ENCODE data around the gene ELF3. TPM values are rescaled to one million over a fixed set of nuclear protein-coding genes. Genes with fewer than 3 reads are reported as not detected.
"Not testable (repeated sequence)": the region's sequence is repeated elsewhere in the genome, so short reads cannot be mapped to it uniquely, and the experiment has no call there.

Gene ELF3
- total RNA-seq, 2 donors from 2014 or later: 0.37 to 0.48 TPM

DNA sequence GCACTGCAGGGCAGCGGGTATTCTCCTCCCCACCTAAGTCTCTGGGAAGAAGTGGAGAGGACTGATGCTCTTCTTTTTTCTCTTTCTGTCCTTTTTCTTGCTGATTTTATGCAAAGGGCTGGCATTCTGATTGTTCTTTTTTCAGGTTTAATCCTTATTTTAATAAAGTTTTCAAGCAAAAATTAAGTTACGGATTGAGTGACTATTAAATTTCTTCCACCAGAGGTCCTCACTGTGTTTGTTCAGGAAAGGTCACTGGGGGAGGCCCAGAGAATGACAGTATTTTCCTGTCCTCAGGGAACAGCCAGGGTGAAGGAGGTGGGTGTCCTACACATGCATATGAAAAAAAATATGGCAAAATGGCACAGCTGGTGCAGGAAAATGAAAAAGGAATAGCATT is 4.4 kb upstream of the ELF3 start:
- no peak for DNase-seq (ENCODE audit: low spot score)
- intact Hi-C loops (cut with DNase I): loop anchor here in 1 of 2 donors (5.0 kb wide), 1 partner anchor 121 kb away; no protein-coding TSS in a partner anchor

DNA sequence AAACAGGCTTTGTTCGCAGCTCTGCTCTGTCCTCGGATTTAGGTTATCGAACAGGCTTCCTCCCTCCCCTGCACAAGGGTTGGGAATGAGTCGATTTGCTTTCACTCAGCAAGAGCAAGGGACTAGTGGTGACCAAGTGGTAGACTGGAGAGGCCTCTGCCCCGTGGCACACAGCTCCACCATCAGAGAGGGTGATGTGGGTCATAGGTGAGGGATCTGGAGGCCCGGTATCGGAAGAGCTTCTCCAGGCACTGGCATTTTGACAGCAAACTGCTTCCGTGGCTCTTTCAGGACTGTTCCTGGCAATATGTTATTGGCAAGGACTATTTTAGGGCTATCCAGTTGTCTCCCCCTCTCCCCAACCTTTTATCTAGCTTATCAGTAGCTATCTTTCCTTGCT is 3.1 kb upstream of the ELF3 start:
- no peak for DNase-seq (ENCODE audit: low spot score)
- intact Hi-C loops (cut with DNase I): loop anchor here in 1 of 2 donors (5.0 kb wide), 1 partner anchor 120 kb away; no protein-coding TSS in a partner anchor

DNA sequence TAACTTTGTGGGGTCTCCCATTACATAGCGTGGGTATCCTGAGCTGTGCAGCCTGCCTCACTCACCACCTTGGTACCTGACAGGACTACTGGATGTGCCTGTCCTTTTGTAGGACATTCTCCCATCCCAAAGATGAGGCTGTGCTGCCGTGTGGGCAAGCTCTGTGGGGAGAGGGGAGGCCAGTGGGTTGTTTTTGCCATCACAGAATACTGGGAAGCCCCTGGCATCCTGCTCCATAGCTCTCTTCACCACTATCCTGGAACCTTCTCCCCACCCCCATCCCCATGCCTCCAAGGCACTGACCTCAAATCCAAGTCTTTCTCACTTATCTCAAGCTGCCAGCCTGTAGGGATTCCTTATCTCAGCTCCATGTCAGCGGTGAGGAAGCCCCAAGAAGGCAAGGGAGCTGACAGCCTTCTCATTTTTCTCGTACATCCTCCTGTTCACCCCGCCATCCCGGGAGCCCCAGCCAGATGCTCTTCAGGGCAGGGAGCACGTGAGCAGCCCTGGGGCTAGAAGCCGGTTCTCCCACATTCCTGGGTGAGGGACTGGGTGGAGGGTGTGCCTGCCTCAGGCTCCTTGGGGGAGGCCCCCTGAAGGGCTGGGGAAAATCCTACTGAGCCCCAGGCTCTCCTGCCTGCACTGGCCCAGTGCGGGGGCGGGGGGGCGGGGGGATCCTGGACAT is 2.4 kb upstream of the ELF3 start:
- no peak for DNase-seq (ENCODE audit: low spot score)
- intact Hi-C loops (cut with DNase I): loop anchor here in 1 of 2 donors (5.0 kb wide), 1 partner anchor 119 kb away; no protein-coding TSS in a partner anchor

DNA sequence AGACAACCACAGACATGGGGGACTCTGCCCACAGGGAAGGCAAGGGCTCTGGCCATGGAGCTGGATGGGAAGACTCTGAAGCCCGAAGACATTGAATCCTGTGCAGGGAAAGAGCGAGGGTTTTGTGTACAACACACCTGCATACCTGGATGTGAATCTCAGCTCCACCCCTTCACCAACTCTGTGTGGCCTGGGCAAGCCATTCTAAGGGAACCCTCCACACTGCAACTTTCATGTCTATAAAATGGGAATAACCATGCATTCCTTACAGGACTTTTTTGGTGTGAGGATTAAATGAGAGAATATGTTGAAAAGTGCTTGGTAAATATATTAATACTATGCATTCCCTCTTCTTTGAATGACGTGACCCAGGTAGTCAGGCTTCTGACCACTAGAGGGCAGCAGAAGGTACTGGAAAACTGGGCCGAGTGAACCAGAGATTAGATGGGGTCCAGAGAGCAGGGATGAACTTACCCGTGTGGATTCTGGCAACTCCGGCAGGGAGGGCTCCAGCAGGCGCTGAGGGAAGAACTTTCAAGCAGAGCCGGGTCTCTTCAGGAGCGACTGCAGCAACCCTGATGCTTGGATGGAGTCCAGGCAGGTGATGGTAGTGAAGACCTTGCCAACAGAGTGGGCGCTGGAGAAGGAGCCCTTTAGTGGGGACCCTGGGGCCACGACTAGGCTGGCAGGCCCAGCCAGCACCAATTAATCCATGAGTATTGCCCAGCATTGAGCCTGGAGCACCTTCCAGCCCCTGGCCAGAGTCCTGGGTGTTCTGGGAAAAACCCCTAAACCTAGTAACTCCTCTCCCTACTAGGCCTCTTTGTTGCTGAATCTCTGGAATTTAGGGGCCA is 834 bp upstream of the ELF3 start:
- no peak for DNase-seq (ENCODE audit: low spot score)

DNA sequence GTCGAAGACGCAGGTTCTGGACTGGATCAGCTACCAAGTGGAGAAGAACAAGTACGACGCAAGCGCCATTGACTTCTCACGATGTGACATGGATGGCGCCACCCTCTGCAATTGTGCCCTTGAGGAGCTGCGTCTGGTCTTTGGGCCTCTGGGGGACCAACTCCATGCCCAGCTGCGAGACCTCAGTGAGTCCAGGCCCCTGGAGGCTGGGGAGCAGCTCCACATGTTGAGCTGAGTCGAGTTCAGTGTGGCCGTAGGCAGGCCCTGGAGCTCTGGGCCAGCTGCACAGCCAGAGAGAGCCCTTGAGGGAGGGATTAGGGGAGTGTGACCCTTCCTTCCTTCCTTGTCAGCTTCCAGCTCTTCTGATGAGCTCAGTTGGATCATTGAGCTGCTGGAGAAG is 1.6 kb downstream of the ELF3 start:
- intact Hi-C loops (cut with DNase I): loop anchor here in 1 of 2 donors (5.0 kb wide), 1 partner anchor 105 kb away; no protein-coding TSS in a partner anchor
- DNase-seq (ENCODE audit: low spot score): no peak

More for the DNA sequence above, 834 bp upstream of the ELF3 start:
- intact Hi-C loops (cut with DNase I): loop anchor here (5.0 kb wide), 2 partner anchors 108 to 118 kb away; no protein-coding TSS in a partner anchor

DNA sequence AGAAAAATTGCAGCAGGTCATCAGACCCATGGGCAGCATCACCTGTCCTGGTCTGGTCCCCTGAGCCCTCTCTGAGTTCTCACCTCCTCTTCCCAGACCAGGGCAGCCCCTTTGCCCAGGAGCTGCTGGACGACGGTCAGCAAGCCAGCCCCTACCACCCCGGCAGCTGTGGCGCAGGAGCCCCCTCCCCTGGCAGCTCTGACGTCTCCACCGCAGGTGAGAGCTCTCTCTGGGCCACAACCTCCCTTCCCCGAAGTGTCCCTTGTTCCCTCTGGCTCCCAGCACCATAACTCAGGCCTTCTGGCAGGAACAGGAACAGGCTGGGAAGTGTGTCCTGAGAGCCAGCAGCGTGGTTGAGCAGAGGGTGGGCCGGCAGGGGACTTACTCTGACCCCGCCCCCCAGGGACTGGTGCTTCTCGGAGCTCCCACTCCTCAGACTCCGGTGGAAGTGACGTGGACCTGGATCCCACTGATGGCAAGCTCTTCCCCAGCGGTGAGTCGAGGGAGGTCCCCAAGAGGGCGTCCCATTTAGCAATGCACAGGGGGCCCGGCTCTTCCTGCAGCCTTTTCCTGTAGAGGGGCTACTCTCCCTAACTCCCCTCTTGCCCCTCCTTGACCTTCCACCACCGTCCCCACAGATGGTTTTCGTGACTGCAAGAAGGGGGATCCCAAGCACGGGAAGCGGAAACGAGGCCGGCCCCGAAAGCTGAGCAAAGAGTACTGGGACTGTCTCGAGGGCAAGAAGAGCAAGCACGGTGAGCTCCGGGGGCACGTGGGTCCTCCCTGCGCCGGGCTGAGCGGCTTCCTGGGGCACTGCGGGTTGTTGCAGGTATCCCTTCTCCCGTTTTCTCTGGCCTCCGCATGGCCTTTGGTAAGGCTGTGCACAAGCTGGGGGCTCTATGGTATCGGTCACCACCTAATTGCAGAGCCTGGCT is 2.4 kb downstream of the ELF3 start:
- intact Hi-C loops (cut with DNase I): loop anchor here in 1 of 2 donors (5.0 kb wide), 1 partner anchor 104 kb away; no protein-coding TSS in a partner anchor

DNA sequence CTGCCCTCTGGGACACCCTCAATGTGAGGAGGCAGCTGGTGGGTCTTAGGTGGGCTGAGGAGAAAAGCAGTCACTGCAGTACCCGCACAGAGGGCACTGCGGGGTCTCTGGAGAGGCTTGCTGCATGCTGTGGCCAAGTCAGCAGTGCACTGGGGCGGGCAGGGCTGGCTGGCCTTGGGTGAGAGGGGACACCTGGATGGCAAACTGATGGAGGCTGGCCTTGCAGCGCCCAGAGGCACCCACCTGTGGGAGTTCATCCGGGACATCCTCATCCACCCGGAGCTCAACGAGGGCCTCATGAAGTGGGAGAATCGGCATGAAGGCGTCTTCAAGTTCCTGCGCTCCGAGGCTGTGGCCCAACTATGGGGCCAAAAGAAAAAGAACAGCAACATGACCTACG is 3.2 kb downstream of the ELF3 start:
- DNase-seq (ENCODE audit: low spot score): no peak
- intact Hi-C loops (cut with DNase I): loop anchor here in 1 of 2 donors (5.0 kb wide), 1 partner anchor 104 kb away; no protein-coding TSS in a partner anchor

More for the DNA sequence above, 2.4 kb downstream of the ELF3 start:
- peak; percentile 73 for DNase-seq (ENCODE audit: low spot score)

DNA sequence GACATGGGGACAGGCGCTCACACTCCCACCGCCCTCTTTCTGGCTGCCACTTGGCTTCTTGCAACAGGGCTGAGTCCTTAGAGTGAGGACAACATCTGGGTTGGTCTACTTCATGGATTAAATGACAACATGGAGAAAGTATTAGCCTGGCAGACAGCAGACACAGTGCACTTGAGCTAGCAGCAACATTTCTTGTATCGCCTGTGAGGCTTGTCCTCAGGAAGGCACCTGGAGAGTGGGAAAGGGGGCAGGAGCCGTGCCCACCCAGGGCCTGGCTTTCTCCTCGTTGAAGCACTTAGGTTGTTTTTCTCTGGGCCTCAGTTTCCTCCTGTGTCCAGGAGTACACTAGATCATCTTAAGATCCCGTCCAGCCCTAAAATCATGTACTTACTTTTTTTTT is 3.7 kb downstream of the ELF3 start:
- intact Hi-C loops (cut with DNase I): loop anchor here in 1 of 2 donors (5.0 kb wide), 1 partner anchor 103 kb away; no protein-coding TSS in a partner anchor

DNA sequence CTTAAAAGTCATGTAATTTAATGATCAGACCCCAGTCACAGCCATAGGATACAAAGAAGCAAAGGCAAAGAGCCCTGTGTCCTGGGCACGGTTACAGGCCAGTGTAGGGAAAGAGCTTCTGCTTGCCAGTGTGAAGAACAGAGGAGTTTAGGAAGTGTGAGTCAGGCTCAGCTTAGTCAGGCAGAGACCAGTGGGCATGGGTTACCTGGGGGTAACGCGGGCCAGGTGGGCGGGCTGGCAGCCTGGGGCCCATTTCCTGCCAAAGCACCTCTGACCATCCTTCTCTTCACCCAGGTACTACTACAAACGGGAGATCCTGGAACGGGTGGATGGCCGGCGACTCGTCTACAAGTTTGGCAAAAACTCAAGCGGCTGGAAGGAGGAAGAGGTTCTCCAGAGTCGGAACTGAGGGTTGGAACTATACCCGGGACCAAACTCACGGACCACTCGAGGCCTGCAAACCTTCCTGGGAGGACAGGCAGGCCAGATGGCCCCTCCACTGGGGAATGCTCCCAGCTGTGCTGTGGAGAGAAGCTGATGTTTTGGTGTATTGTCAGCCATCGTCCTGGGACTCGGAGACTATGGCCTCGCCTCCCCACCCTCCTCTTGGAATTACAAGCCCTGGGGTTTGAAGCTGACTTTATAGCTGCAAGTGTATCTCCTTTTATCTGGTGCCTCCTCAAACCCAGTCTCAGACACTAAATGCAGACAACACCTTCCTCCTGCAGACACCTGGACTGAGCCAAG is 4.7 kb downstream of the ELF3 start:
- intact Hi-C loops (cut with DNase I): loop anchor here in 1 of 2 donors (5.0 kb wide), 1 partner anchor 102 kb away; no protein-coding TSS in a partner anchor
- DNase-seq (ENCODE audit: low spot score): no peak

More for the DNA sequence above, 3.7 kb downstream of the ELF3 start:
- DNase-seq (ENCODE audit: low spot score): no peak

DNA sequence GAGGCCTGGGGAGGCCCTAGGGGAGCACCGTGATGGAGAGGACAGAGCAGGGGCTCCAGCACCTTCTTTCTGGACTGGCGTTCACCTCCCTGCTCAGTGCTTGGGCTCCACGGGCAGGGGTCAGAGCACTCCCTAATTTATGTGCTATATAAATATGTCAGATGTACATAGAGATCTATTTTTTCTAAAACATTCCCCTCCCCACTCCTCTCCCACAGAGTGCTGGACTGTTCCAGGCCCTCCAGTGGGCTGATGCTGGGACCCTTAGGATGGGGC is 5.2 kb downstream of the ELF3 start:
- no peak for DNase-seq (ENCODE audit: low spot score)
- intact Hi-C loops (cut with DNase I): no loop called here

DNA sequence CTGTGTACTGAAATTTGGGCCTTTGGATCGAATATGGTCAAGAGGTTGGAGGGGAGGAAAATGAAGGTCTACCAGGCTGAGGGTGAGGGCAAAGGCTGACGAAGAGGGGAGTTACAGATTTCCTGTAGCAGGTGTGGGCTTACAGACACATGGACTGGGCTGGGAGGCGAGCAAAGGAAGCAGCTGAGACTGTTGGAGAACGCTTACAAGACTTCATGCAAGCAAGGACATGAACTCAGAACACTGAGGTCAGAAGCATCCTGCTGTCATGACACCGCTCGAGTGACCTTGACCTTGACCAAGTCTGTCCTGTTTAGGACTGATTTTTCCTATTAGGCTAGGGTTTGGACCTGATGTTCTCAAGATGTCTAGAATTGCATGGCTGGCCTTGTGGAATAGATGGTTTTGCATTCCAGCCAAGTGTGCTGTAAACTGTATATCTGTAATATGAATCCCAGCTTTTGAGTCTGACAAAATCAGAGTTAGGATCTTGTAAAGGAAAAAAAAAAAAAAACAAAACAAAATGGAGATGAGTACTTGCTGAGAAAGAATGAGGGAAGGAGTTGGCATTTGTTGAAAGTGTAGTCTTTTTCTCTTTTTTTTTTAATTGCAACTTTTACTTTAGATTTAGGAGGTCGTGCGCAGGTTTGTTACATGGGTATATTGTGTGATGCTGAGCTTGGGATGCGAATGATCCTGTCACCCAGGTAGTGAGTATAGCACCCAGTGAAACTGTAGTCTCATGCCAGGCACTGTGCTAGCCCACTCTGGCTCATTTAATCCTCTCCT is 5.8 kb downstream of the ELF3 start:
- DNase-seq (ENCODE audit: low spot score): no peak
- intact Hi-C loops (cut with DNase I): no loop called here

DNA sequence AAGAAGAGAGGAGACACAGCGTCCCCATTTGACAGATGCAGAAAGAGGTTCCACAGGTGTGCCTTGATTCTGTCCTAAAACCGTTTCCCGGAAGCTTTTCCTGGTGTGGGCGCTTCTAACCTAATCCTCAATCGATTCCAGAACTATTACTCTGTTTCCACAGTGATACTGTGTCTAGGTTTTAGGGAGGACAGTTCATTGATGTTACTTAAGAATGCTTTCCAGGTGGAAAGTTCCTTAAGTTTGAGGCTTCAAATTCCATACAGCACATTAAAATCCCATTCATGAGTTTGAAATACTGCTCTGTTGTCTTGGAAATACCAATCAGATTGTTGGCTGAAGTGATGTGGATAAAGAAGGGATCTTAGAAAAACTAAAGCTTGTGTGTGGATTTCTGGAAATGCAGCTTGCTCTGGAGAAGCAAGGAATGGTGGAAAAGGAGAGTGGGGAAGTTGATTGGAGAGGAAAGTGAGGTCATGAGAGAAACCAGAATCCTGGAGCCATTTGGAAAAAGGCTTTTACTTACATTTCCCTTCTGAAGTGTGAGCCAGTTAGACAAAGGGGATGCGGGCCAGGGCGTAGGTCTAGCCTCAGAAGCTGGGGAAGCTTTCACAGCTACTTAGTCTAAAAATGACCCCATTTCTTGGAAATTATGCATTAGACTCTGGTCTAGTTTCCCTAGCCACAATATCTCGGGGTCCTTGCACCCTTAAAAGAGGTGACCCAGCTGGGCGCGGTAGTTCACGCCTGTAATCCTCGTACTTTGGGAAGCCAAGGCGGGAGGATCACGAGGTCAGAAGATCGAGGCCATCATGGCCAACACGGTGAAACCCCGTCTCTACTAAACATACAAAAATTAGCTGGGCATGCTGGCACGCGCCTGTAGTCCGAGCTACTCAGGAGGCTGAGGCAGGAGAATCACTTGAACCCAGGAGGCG is 6.7 kb downstream of the ELF3 start:
- intact Hi-C loops (cut with DNase I): no loop called here

DNA sequence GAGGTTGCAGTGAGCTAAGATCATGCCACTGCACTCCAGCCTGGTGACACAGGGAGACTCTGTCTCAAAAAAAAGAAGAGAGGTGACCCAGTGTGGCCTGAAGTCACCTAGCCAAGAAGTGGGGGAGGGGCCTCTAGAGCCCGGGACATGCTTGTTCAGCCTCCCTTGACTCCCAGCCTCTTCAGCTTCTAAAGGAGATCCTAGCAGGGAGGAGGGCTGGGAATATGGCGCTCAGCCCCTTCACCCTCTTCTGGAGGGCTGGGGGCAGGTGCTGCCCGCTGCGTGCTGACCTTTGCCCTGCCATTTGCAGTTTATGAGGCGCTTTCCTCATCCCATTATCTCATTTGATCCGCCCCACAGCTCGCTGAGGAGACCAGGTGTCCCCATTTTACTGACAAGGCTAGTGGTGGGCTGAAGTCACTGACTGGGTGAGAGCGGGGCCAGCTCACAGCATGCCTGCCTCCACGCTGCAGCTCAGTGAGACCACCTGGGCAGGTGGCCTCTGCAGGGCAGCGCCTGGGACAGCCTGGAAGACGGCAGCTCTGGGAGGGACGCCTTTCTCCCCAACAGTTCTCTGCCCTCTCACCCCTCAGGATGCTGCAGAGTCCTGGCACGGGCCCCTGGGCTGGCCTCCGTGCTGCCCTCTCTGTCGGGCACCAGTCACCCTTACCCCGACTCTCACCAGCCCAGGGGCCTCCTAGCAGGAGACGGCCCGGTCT is 7.5 kb downstream of the ELF3 start:
- peak; percentile 72 for DNase-seq (ENCODE audit: low spot score)

More for the DNA sequence above, 6.7 kb downstream of the ELF3 start:
- no peak for DNase-seq (ENCODE audit: low spot score)

DNA sequence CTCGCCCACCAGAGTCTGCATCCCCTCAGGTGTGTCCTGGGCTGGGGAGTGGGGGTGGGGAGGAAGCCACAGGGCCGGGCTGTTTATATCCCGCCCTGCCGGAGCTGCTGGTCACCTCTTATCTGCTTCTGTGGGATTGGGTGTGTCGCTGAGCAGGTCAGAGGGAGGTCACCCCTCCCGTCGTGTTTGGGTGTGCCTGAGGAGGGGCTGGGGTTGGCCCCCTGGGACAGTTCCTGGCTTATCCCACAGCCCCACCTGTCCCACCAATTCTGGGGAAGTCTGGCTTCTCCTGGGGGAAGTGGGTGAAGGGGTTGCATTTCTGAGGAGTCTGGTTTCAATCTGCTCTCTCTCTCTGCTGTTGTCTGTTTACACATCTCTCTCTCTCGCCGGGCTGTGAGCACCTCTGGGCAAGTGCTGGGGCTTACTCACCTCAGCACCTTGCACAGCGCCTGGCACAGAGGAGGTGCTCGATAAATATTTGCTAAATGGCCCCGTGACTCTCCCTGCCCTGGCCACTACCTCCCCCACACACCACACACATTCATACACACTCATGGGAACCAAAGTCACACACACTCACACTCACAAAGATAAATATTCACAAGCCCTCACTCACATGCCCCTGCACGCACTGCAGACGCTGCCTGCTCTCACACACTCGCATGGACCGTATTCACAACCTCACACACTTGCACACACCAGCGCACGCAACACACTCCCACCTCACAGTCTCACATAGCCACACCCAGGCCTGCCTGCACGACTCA is 8.3 kb downstream of the ELF3 start:
- DNase-seq (ENCODE audit: low spot score): peak; percentile 60
- intact Hi-C loops (cut with DNase I): no loop called here

More for the DNA sequence above, 7.5 kb downstream of the ELF3 start:
- intact Hi-C loops (cut with DNase I): no loop called here

DNA sequence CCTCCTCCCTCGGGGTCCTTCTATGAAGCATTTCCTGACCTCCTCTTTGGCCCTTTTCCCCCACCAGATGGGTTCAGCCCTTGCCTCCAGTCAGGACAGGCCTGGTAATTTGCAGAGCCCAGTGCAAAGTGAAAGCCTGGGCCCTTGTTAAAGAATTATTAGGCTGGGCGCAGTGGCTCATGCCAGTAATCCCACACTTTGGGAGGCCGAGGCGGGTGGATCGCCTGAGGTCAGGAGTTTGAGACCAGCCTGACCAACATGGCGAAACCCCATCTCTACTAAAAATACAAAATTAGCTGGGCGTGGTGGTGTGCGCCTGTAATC is 8.8 kb downstream of the ELF3 start:
- DNase-seq (ENCODE audit: low spot score); intact Hi-C loops (cut with DNase I): not testable (repeated sequence)
